ENCODE measurements around the gene INAFM2. TPM values are rescaled to one million over a fixed set of nuclear protein-coding genes. Genes with fewer than 3 reads are reported as not detected.

Gene INAFM2
- total and polyA plus RNA-seq, 2 experiments from 2014 or later = 18.1 to 32.7 TPM

GRCh38 chr15:40277471-40277870 lies 46.0 kb upstream of the INAFM2 start:
- TF ChIP-seq NANOG (IDR thresholded peaks at IDR 0.05; ENCODE audit: borderline replicate concordance) = no peak
- TF ChIP-seq CTCF (conservative IDR thresholded peaks at IDR 0.05; ENCODE audit: low read depth in 2 of 2) = no peak
- TF ChIP-seq ZNF462 (CRISPR knock-in tag; IDR thresholded peaks at IDR 0.05) = no peak
- Mint-ChIP-seq H3K4me1 (peaks cover 48% of the 10 kb centered on the region), H3K4me3 (no peak overlapping the region), H3K9me3 (no peaks in the 10 kb centered on the region), H3K27me3 (ENCODE audit: insufficient read depth, low read depth, poor library complexity) (peaks cover 46% of the 10 kb centered on the region), H3K27ac (no peak overlapping the region), H3K36me3 (ENCODE audit: low read depth) (no peaks in the 10 kb centered on the region; the same call in 2 of the 3 replicates)
- ATAC-seq (no peak), DNase-seq (ENCODE audit: low spot score) (no peak)
- no peaks in the 10 kb centered on the region for H3K9me2 ChIP-seq (ENCODE audit: insufficient read depth)
- H3K36me3 ChIP-seq (ENCODE audit: insufficient read depth) = no peaks in the 10 kb centered on the region
- H3K27me3 ChIP-seq (ENCODE audit: insufficient read depth) = peaks cover 43% of the 10 kb centered on the region
- H2AFZ ChIP-seq = no peak overlapping the region
- H3K4me2 ChIP-seq = 0 out of 2 replicates have a peak overlapping the region, but pooled peaks have one; percentile 32
- H3K27ac ChIP-seq (ENCODE audit: low read depth) = no peak overlapping the region
- H3F3A ChIP-seq (replicated peaks; ENCODE audit: low read depth) = peaks cover 16% of the 10 kb centered on the region
- H4K20me1 ChIP-seq (replicated peaks; ENCODE audit: insufficient read depth) = no peaks in the 10 kb centered on the region
- H3K79me2 ChIP-seq (replicated peaks; ENCODE audit: insufficient read depth) = no peaks in the 10 kb centered on the region
- no peak overlapping the region for H3K4me3 ChIP-seq
- peaks cover 28% of the 10 kb centered on the region for H3K4me1 ChIP-seq (ENCODE audit: insufficient read depth)

- H3K9me3 Mint-ChIP-seq = no peaks in the 10 kb centered on the region
- peaks cover 52% of the 10 kb centered on the region for H3K27me3 Mint-ChIP-seq (ENCODE audit: insufficient read depth, low read depth, poor library complexity)
- Histone ChIP-seq H2AFZ (no peak overlapping the region), H3K4me3 (no peak overlapping the region), H3K4me1 (ENCODE audit: insufficient read depth) (peaks cover 28% of the 10 kb centered on the region), H3K36me3 (ENCODE audit: insufficient read depth) (no peaks in the 10 kb centered on the region), H4K20me1 (replicated peaks; ENCODE audit: insufficient read depth) (no peaks in the 10 kb centered on the region), H3K27ac (ENCODE audit: low read depth) (no peak overlapping the region), H3K27me3 (ENCODE audit: insufficient read depth) (peaks cover 48% of the 10 kb centered on the region), H3F3A (replicated peaks; ENCODE audit: low read depth) (peaks cover 16% of the 10 kb centered on the region), H3K79me2 (replicated peaks; ENCODE audit: insufficient read depth) (no peaks in the 10 kb centered on the region), H3K4me2 (0 out of 2 replicates have a peak overlapping the region, but pooled peaks have one; percentile 32), H3K9me2 (ENCODE audit: insufficient read depth) (no peaks in the 10 kb centered on the region)
- no peaks in the 10 kb centered on the region; the same call in 2 of the 3 replicates for H3K36me3 Mint-ChIP-seq (ENCODE audit: low read depth)
- TF ChIP-seq ZNF462 (CRISPR knock-in tag; IDR thresholded peaks at IDR 0.05) = no peak
- no peak overlapping the region for H3K4me3 Mint-ChIP-seq
- H3K27ac Mint-ChIP-seq = no peak overlapping the region
- ATAC-seq (no peak), DNase-seq (ENCODE audit: low spot score) (no peak)
- H3K4me1 Mint-ChIP-seq = peaks cover 48% of the 10 kb centered on the region
Measured at GRCh38 chr15:40278026-40278425, 45.5 kb upstream of the INAFM2 start.

All from GM23338 (cell line).